Ishikawa (cell line): Measurements from ENCODE around the gene NOTCH3.

Experiments used
- CEBPB ChIP-seq: IDR thresholded peaks from 2 replicates; pipeline ENCODE4 v1.6.1; 2012
- CREB1 ChIP-seq: IDR thresholded peaks from 2 replicates; pipeline ENCODE4 v1.6.1; 2012; ENCODE audit warnings: low read depth
- EGR1 ChIP-seq: IDR thresholded peaks from 2 replicates; pipeline ENCODE4 v1.6.1; 2012
- EP300 ChIP-seq: IDR thresholded peaks from 2 replicates; pipeline ENCODE4 v1.6.1; 2012; ENCODE audit warnings: borderline replicate concordance
- FOXM1 ChIP-seq: IDR thresholded peaks from 2 replicates; pipeline ENCODE4 v1.6.1; 2012; ENCODE audit warnings: low read depth, borderline replicate concordance
- MAX ChIP-seq: IDR thresholded peaks from 2 replicates; pipeline ENCODE4 v1.6.1; 2012
- NFIC ChIP-seq: IDR thresholded peaks from 2 replicates; pipeline ENCODE4 v1.6.1; 2012
- RAD21 ChIP-seq: IDR thresholded peaks from 2 replicates; pipeline ENCODE4 v1.6.1; 2012; ENCODE audit warnings: low read depth
- REST ChIP-seq: IDR thresholded peaks from 2 replicates; pipeline ENCODE4 v1.6.1; 2012; ENCODE audit warnings: low read depth, mild to moderate bottlenecking
- TAF1 ChIP-seq: IDR thresholded peaks from 2 replicates; pipeline ENCODE4 v1.6.1; 2012; ENCODE audit warnings: low read depth, mild to moderate bottlenecking
- TCF12 ChIP-seq: IDR thresholded peaks from 2 replicates; pipeline ENCODE4 v1.6.1; 2012; ENCODE audit warnings: low read depth
- TEAD4 ChIP-seq: IDR thresholded peaks from 2 replicates; pipeline ENCODE4 v1.6.1; 2012
- USF1 ChIP-seq: IDR thresholded peaks from 2 replicates; pipeline ENCODE4 v1.6.1; 2012
- YY1 ChIP-seq: IDR thresholded peaks from 2 replicates; pipeline ENCODE4 v1.6.1; 2012; ENCODE audit warnings: low read depth
- ZBTB7A ChIP-seq: IDR thresholded peaks from 2 replicates; pipeline ENCODE4 v1.6.1; 2012; ENCODE audit warnings: low read depth

The NOTCH3 gene

GRCh38 chr19:15118248-15118647, 82.5 kb downstream of the NOTCH3 start:
- no peak for TF ChIP-seq REST
- TF ChIP-seq NFIC, result no peak
- TF ChIP-seq FOXM1, result no peak
- no peak for TF ChIP-seq TEAD4
- no peak for TF ChIP-seq EP300
- no peak for TF ChIP-seq MAX
- no peak for TF ChIP-seq RAD21
- TF ChIP-seq TAF1, result no peak
- no peak for TF ChIP-seq TCF12
- TF ChIP-seq YY1, result no peak
- TF ChIP-seq EGR1, result no peak
- TF ChIP-seq ZBTB7A, result no peak
- no peak for TF ChIP-seq USF1
- no peak for TF ChIP-seq CEBPB
- no peak for TF ChIP-seq CREB1

GRCh38 chr19:15116856-15117255, 83.9 kb downstream of the NOTCH3 start:
- TF ChIP-seq RAD21, result no peak
- no peak for TF ChIP-seq MAX
- no peak for TF ChIP-seq USF1
- TF ChIP-seq CREB1, result no peak

- no peak for TF ChIP-seq MAX
- TF ChIP-seq CEBPB, result no peak
- no peak for TF ChIP-seq CREB1
- TF ChIP-seq FOXM1, result no peak
- TF ChIP-seq TEAD4, result no peak
- TF ChIP-seq USF1, result no peak
- no peak for TF ChIP-seq YY1
- no peak for TF ChIP-seq EP300
Observed at GRCh38 chr19:15115762-15116615, 84.8 kb downstream of the NOTCH3 start.

GRCh38 chr19:15115080-15115479, 85.7 kb downstream of the NOTCH3 start:
- TF ChIP-seq ZBTB7A (no peak), TAF1 (no peak), FOXM1 (no peak), TEAD4 (no peak), CEBPB (no peak), YY1 (no peak), NFIC (no peak), EGR1 (no peak), REST (no peak), USF1 (no peak), RAD21 (no peak)

GRCh38 chr19:15114153-15114540, 86.6 kb downstream of the NOTCH3 start:
- TF ChIP-seq CEBPB, result no peak
- TF ChIP-seq YY1, result no peak
- no peak for TF ChIP-seq TCF12
- no peak for TF ChIP-seq FOXM1
- TF ChIP-seq MAX, result no peak
- no peak for TF ChIP-seq REST
- TF ChIP-seq USF1, result no peak
